ENCODE measurements around the gene MACROH2A1.

The MACROH2A1 gene

GRCh38 chr5:135310328-135310989 lies 88.6 kb downstream of the MACROH2A1 start:
- peak; percentile 5 for DNase-seq

- DNase-seq, result no peak
Observed at GRCh38 chr5:135309391-135310327, 89.4 kb downstream of the MACROH2A1 start.

GRCh38 chr5:135308752-135309151 lies 90.3 kb downstream of the MACROH2A1 start:
- no peak for DNase-seq

- DNase-seq, result no peak
Observed at GRCh38 chr5:135308245-135308644, 90.8 kb downstream of the MACROH2A1 start.

GRCh38 chr5:135307143-135307903 lies 91.7 kb downstream of the MACROH2A1 start:
- no peak for DNase-seq

- no peak for DNase-seq
Observed at GRCh38 chr5:135306557-135306956, 92.5 kb downstream of the MACROH2A1 start.

GRCh38 chr5:135304352-135305221 lies 94.4 kb downstream of the MACROH2A1 start:
- DNase-seq, result no peak

- DNase-seq, result no peak
Observed at GRCh38 chr5:135303582-135304173, 95.4 kb downstream of the MACROH2A1 start.

GRCh38 chr5:135296900-135297816 lies 101.9 kb downstream of the MACROH2A1 start:
- DNase-seq, result no peak

- DNase-seq, result no peak
Observed at GRCh38 chr5:135295852-135296251, 103.2 kb downstream of the MACROH2A1 start.

- no peak for DNase-seq
Observed at GRCh38 chr5:135294793-135295192, 104.2 kb downstream of the MACROH2A1 start.

GRCh38 chr5:135289651-135290050 lies 109.4 kb downstream of the MACROH2A1 start:
- DNase-seq, result no peak

GRCh38 chr5:135287551-135287950 lies 111.5 kb downstream of the MACROH2A1 start:
- DNase-seq, result no peak

Data from NCI-H2029 treated with DMSO at 0.1 percent for 48 hours (cell line).